Measurements from ENCODE around the gene MRPL28. TPM values are rescaled to one million over a fixed set of nuclear protein-coding genes. Genes with fewer than 3 reads are reported as not detected.
"Not testable (repeated sequence)": the region's sequence is repeated elsewhere in the genome, so short reads cannot be mapped to it uniquely, and the experiment has no call there.

Gene MRPL28
- total RNA-seq, 4 donors from 2014 or later = 45.1 to 79.5 (median 65.3) TPM

DNA sequence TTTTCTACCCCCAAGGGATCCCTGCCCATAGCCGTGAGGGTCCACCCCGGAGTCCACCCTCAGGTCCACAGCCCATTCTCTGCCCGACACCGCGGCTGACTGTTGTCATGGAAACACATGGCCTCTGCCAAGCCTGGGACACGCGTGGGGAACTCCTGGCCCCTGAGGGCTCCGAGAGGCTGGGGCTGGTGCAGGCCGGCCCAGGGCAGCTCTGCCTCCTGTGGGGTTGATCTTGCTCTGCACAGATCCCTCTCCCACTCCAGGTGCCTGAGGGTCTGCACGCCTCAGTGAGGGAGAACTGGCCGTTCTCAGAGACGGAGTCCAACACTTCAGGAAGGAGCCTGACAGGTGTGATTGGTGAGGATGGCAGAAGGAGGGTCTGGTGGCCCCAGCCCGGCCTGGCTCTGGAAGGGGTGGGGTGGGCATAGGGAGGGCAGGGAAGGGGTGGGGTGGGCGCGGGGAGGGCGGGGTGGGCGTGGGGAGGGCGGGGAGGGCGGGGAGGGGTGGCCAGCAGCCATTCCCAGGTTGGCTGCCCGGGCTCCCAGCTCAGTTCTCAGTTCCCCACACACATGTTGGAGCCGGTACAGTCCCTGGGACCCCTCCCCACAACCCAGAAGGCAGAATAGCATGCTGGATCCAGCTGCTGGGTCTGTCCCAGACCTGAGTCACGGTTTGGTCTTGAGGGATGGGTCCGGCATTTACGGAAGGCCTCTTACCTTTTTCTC is 6.4 kb downstream of the MRPL28 start:
- 32 to 40% methylated on average over 13 to 24 of the region's 24 CpGs for WGBS, 2 donors
- H3K27me3 ChIP-seq = peaks cover 0 to 23% of the 10 kb centered on the region in 2 donors
- TF ChIP-seq EP300 (IDR thresholded peaks at IDR 0.05) (no peak), POLR2A (IDR thresholded peaks at IDR 0.05) (no peak), CTCF (IDR thresholded peaks at IDR 0.05) (no peak)
- no peak overlapping the region for H3K4me3 ChIP-seq
- H3K36me3 ChIP-seq = peaks cover 4 to 31% (median 12%) of the 10 kb centered on the region in 3 donors
- DNase-seq (ENCODE audit: low spot score in 2 of 2) = no peak
- no peak overlapping the region for H3K27ac ChIP-seq
- H3K9me3 ChIP-seq = no peaks in the 10 kb centered on the region
- peaks cover 0 to 3% (median 2%) of the 10 kb centered on the region in 4 donors for H3K4me1 ChIP-seq

GRCh38 chr16:363110-363765 is 7.1 kb downstream of the MRPL28 start:
- Histone ChIP-seq H3K4me1 (peaks cover 0 to 3% (median 2%) of the 10 kb centered on the region in 4 donors), H3K36me3 (peaks cover 4 to 24% (median 6%) of the 10 kb centered on the region in 3 donors), H3K27me3 (peaks cover 0 to 23% of the 10 kb centered on the region in 2 donors), H3K4me3 (no peak overlapping the region), H3K27ac (no peak overlapping the region), H3K9me3 (no peaks in the 10 kb centered on the region)
- 38 to 61% methylated on average over 14 to 20 of the region's 20 CpGs for WGBS, 2 donors
- TF ChIP-seq POLR2A (IDR thresholded peaks at IDR 0.05) = no peak
- no peak for TF ChIP-seq CTCF (IDR thresholded peaks at IDR 0.05)
- no peak for TF ChIP-seq EP300 (IDR thresholded peaks at IDR 0.05)
- DNase-seq (ENCODE audit: low spot score in 2 of 2) = no peak

- H3K4me3 ChIP-seq; DNase-seq (ENCODE audit: low spot score in 2 of 2); H3K9me3 ChIP-seq; H3K4me1 ChIP-seq; H3K27ac ChIP-seq: not testable (repeated sequence)
- WGBS, 2 donors = 70 to 100% methylated on average over 1 to 7 of the region's 24 CpGs
- Histone ChIP-seq H3K36me3 (peaks cover under 1 to 18% (median 2%) of the 10 kb centered on the region in 3 donors), H3K27me3 (peaks cover 0 to 23% of the 10 kb centered on the region in 2 donors)
These were observed 7.7 kb downstream of the MRPL28 start for GRCh38 chr16:362702-362999.

- peaks cover 0 to 12% (median 0%) of the 10 kb centered on the region in 3 donors for H3K36me3 ChIP-seq
- no peak for TF ChIP-seq POLR2A (IDR thresholded peaks at IDR 0.05)
- TF ChIP-seq CTCF (IDR thresholded peaks at IDR 0.05) = peak; percentile 56 to 76 (median 62)
- H3K27ac ChIP-seq = no peak overlapping the region
- H3K4me1 ChIP-seq = peaks cover 0 to 3% (median 2%) of the 10 kb centered on the region in 4 donors
- H3K4me3 ChIP-seq = no peak overlapping the region
- H3K27me3 ChIP-seq = peaks cover 0 to 23% of the 10 kb centered on the region in 2 donors
- no peaks in the 10 kb centered on the region for H3K9me3 ChIP-seq
- WGBS, 2 donors = 23 to 26% methylated on average over 17 to 29 of the region's 30 CpGs
- DNase-seq (ENCODE audit: low spot score in 2 of 2) = peak in 1 of 2 donors; percentile 55
These were observed 8.3 kb downstream of the MRPL28 start for GRCh38 chr16:361872-362701.

GRCh38 chr16:361341-361871 is 8.9 kb downstream of the MRPL28 start:
- 78 to 81% methylated on average over 14 to 30 of the region's 30 CpGs for WGBS, 2 donors
- Histone ChIP-seq H3K4me3 (no peak overlapping the region), H3K27me3 (peaks cover 0 to 23% of the 10 kb centered on the region in 2 donors), H3K9me3 (no peaks in the 10 kb centered on the region), H3K27ac (no peak overlapping the region), H3K36me3 (peaks cover 0 to 6% (median 0%) of the 10 kb centered on the region in 3 donors), H3K4me1 (peaks cover 0 to 3% (median 2%) of the 10 kb centered on the region in 4 donors)
- DNase-seq (ENCODE audit: low spot score in 2 of 2) = no peak
- no peak for TF ChIP-seq EP300 (IDR thresholded peaks at IDR 0.05)
- no peak for TF ChIP-seq CTCF (IDR thresholded peaks at IDR 0.05)
- TF ChIP-seq POLR2A (IDR thresholded peaks at IDR 0.05) = no peak

All from tibial nerve (tissue), 4 donors.